ENCODE results near the gene FKBP1B.

The FKBP1B gene

GRCh38 chr2:24020244-24020643 lies 29.3 kb upstream of the FKBP1B start:
- no peaks in the 10 kb centered on the region for H3K36me3 ChIP-seq (replicated peaks; ENCODE audit: insufficient read depth, low read length)
- no peak overlapping the region for H3K4me2 ChIP-seq (ENCODE audit: low read depth, low read length)
- H3K27ac ChIP-seq (ENCODE audit: low read length): no peak overlapping the region
- H3K9me3 ChIP-seq (replicated peaks; ENCODE audit: insufficient read depth, low read length): no peaks in the 10 kb centered on the region
- H4K20me1 ChIP-seq (ENCODE audit: insufficient read depth, low read length): no peaks in the 10 kb centered on the region
- no peak for TF ChIP-seq CTCF (IDR thresholded peaks at IDR 0.05; ENCODE audit: low read length)
- no peak for TF ChIP-seq EZH2phosphoT487 (IDR thresholded peaks at IDR 0.05; ENCODE audit: low read length)
- TF ChIP-seq EZH2 (optimal IDR thresholded peaks at IDR 0.05; ENCODE audit: low read depth, low read length): no peak
- no peak for DNase-seq
- H3K27me3 ChIP-seq (replicated peaks; ENCODE audit: insufficient read depth, low read length): no peaks in the 10 kb centered on the region
- no peaks in the 10 kb centered on the region for H3F3A ChIP-seq (ENCODE audit: insufficient read depth, low read length)
- no peaks in the 10 kb centered on the region for H3K79me2 ChIP-seq (ENCODE audit: low read length)
- H3K9ac ChIP-seq (ENCODE audit: low read length): no peak overlapping the region
- H3K4me3 ChIP-seq (ENCODE audit: low read length): no peak overlapping the region
- H3K4me1 ChIP-seq (ENCODE audit: low read length): no peaks in the 10 kb centered on the region
- H3K9me2 ChIP-seq (replicated peaks; ENCODE audit: insufficient read depth, low read length): no peaks in the 10 kb centered on the region
- no peak overlapping the region for H2AFZ ChIP-seq (ENCODE audit: low read length)

- H2AFZ ChIP-seq (ENCODE audit: low read length): no peak overlapping the region
- H3K27ac ChIP-seq (ENCODE audit: low read length): no peak overlapping the region
- no peaks in the 10 kb centered on the region for H4K20me1 ChIP-seq (ENCODE audit: insufficient read depth, low read length)
- H3K36me3 ChIP-seq (replicated peaks; ENCODE audit: insufficient read depth, low read length): no peaks in the 10 kb centered on the region
- no peaks in the 10 kb centered on the region for H3F3A ChIP-seq (ENCODE audit: insufficient read depth, low read length)
- DNase-seq: no peak
- H3K9me2 ChIP-seq (replicated peaks; ENCODE audit: insufficient read depth, low read length): no peaks in the 10 kb centered on the region
- H3K4me1 ChIP-seq (ENCODE audit: low read length): no peaks in the 10 kb centered on the region
- H3K9ac ChIP-seq (ENCODE audit: low read length): no peak overlapping the region
- H3K27me3 ChIP-seq (replicated peaks; ENCODE audit: insufficient read depth, low read length): no peaks in the 10 kb centered on the region
- H3K4me3 ChIP-seq (ENCODE audit: low read length): no peak overlapping the region
- no peak overlapping the region for H3K4me2 ChIP-seq (ENCODE audit: low read depth, low read length)
- H3K79me2 ChIP-seq (ENCODE audit: low read length): no peaks in the 10 kb centered on the region
- no peak for TF ChIP-seq EZH2phosphoT487 (IDR thresholded peaks at IDR 0.05; ENCODE audit: low read length)
- 0 out of 2 replicates have a peak, but pooled peaks have one; percentile 5 for TF ChIP-seq CTCF (IDR thresholded peaks at IDR 0.05; ENCODE audit: low read length)
- TF ChIP-seq EZH2 (optimal IDR thresholded peaks at IDR 0.05; ENCODE audit: low read depth, low read length): no peak
- H3K9me3 ChIP-seq (replicated peaks; ENCODE audit: insufficient read depth, low read length): no peaks in the 10 kb centered on the region
Observed at GRCh38 chr2:24021122-24021998, 28.2 kb upstream of the FKBP1B start.

GRCh38 chr2:24022324-24022974 lies 27.1 kb upstream of the FKBP1B start:
- H3K36me3 ChIP-seq (replicated peaks; ENCODE audit: insufficient read depth, low read length): no peaks in the 10 kb centered on the region
- H3F3A ChIP-seq (ENCODE audit: insufficient read depth, low read length): no peaks in the 10 kb centered on the region
- no peaks in the 10 kb centered on the region for H3K9me2 ChIP-seq (replicated peaks; ENCODE audit: insufficient read depth, low read length)
- no peaks in the 10 kb centered on the region for H3K79me2 ChIP-seq (ENCODE audit: low read length)
- no peak for DNase-seq
- H3K27ac ChIP-seq (ENCODE audit: low read length): no peak overlapping the region
- H3K9ac ChIP-seq (ENCODE audit: low read length): no peak overlapping the region
- H3K9me3 ChIP-seq (replicated peaks; ENCODE audit: insufficient read depth, low read length): no peaks in the 10 kb centered on the region
- H3K4me3 ChIP-seq (ENCODE audit: low read length): no peak overlapping the region
- TF ChIP-seq EZH2 (optimal IDR thresholded peaks at IDR 0.05; ENCODE audit: low read depth, low read length): no peak
- TF ChIP-seq EZH2phosphoT487 (IDR thresholded peaks at IDR 0.05; ENCODE audit: low read length): no peak
- no peak for TF ChIP-seq CTCF (IDR thresholded peaks at IDR 0.05; ENCODE audit: low read length)
- H2AFZ ChIP-seq (ENCODE audit: low read length): no peak overlapping the region
- H3K4me1 ChIP-seq (ENCODE audit: low read length): no peaks in the 10 kb centered on the region
- H4K20me1 ChIP-seq (ENCODE audit: insufficient read depth, low read length): no peaks in the 10 kb centered on the region
- H3K27me3 ChIP-seq (replicated peaks; ENCODE audit: insufficient read depth, low read length): no peaks in the 10 kb centered on the region
- no peak overlapping the region for H3K4me2 ChIP-seq (ENCODE audit: low read depth, low read length)
